PC-3 (cell line): Measurements from ENCODE around the gene ESYT2.
A peak's percentile ranks its signal among the peaks of the same experiment; 100 is the strongest.

Experiments used
- CTCF ChIP-seq: fragments of 300-600 bp; sonication (generic); conservative IDR thresholded peaks from 2 replicates; pipeline ENCODE4 v1.5.1; 2017; ENCODE audit warnings: antibody characterized with exemption, low read depth, mild to moderate bottlenecking, low read length
- EZH2 ChIP-seq: fragments of 300-600 bp; sonication (generic); IDR thresholded peaks from one replicate; pipeline ENCODE4 v1.6.1; 2017; ENCODE audit warnings: antibody characterized with exemption, mild to moderate bottlenecking, low read length; ENCODE audit not compliant: unreplicated experiment

GRCh38 chr7:158695726-158696452, 133.4 kb downstream of the ESYT2 start:
- no peak for TF ChIP-seq EZH2
- TF ChIP-seq CTCF: peak; percentile 58
